ENCODE data around the gene IFT88. TPM values are rescaled to one million over a fixed set of nuclear protein-coding genes. Genes with fewer than 3 reads are reported as not detected.

Gene IFT88
- total and polyA plus RNA-seq, 2 donors (not counting 1 experiment from before 2014, with no cell fraction given) = 9.3 to 17.5 TPM

DNA sequence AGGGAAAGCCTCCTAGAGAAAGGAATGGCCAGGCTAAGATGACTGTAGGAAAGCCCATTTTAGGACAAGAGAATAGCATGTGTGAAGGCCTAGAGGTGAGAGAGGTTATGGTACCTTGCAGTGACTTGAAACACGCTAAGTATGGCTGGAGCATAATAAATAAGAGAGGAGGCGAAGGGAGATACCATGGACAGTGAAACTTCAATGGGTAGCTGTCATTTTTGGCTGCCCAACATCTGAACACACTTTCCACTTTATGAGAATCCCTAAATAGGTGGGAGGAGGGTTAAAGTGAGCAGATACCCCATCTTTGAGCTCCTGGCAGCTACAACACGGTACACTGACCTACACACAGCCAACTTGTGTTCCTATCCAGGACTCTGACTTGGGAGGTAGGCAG, 8.0 kb upstream of the IFT88 start:
- Histone ChIP-seq H3K4me3 (replicated peaks in 1 of 4; ENCODE audit: control extremely low read depth in 1 of 4, insufficient read depth in 1 of 4, low read depth in 3 of 4, low read length in 4 of 4) (no peak overlapping the region), H4K20me1 (ENCODE audit: control insufficient read depth, extremely low read depth, insufficient read depth, low read length) (no peaks in the 10 kb centered on the region), H3K9me3 (ENCODE audit: control insufficient read depth, insufficient read depth, low read depth, low read length) (no peaks in the 10 kb centered on the region), H3K27me3 (ENCODE audit: control insufficient read depth, insufficient read depth, low read length) (no peaks in the 10 kb centered on the region), H3K79me2 (ENCODE audit: control insufficient read depth, insufficient read depth, low read length) (no peaks in the 10 kb centered on the region), H2AFZ (ENCODE audit: low read length) (no peak overlapping the region), H3K27ac (ENCODE audit: insufficient read depth, low read length) (no peak overlapping the region), H3K9ac (ENCODE audit: insufficient read depth, low read length) (no peak overlapping the region), H3K36me3 (ENCODE audit: control insufficient read depth, insufficient read depth, low read length) (no peaks in the 10 kb centered on the region), H3K4me2 (ENCODE audit: extremely low read depth, insufficient read depth, low read length) (no peak overlapping the region), H3K4me1 (ENCODE audit: control insufficient read depth, extremely low read depth, insufficient read depth, low read length) (no peaks in the 10 kb centered on the region)
- TF ChIP-seq EZH2 (IDR thresholded peaks at IDR 0.05; ENCODE audit: low read length, missing control alignments) = no peak
- TF ChIP-seq, protein P1, sequence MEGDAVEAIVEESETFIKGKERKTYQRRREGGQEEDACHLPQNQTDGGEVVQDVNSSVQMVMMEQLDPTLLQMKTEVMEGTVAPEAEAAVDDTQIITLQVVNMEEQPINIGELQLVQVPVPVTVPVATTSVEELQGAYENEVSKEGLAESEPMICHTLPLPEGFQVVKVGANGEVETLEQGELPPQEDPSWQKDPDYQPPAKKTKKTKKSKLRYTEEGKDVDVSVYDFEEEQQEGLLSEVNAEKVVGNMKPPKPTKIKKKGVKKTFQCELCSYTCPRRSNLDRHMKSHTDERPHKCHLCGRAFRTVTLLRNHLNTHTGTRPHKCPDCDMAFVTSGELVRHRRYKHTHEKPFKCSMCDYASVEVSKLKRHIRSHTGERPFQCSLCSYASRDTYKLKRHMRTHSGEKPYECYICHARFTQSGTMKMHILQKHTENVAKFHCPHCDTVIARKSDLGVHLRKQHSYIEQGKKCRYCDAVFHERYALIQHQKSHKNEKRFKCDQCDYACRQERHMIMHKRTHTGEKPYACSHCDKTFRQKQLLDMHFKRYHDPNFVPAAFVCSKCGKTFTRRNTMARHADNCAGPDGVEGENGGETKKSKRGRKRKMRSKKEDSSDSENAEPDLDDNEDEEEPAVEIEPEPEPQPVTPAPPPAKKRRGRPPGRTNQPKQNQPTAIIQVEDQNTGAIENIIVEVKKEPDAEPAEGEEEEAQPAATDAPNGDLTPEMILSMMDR (conservative IDR thresholded peaks at IDR 0.05 in 1 of 2, IDR thresholded peaks at IDR 0.05 in 1 of 2; ENCODE audit: low read depth in 1 of 2, low read length in 2 of 2) = no peak
- DNase-seq (ENCODE audit: low read depth in 2 of 2) = no peak

GRCh38 chr13:20559659-20560356, 7.1 kb upstream of the IFT88 start:
- Histone ChIP-seq H3K36me3 (ENCODE audit: control insufficient read depth, insufficient read depth, low read length) (no peaks in the 10 kb centered on the region), H2AFZ (ENCODE audit: low read length) (no peak overlapping the region), H3K9ac (ENCODE audit: insufficient read depth, low read length) (no peak overlapping the region), H3K79me2 (ENCODE audit: control insufficient read depth, insufficient read depth, low read length) (no peaks in the 10 kb centered on the region), H4K20me1 (ENCODE audit: control insufficient read depth, extremely low read depth, insufficient read depth, low read length) (no peaks in the 10 kb centered on the region), H3K27me3 (ENCODE audit: control insufficient read depth, insufficient read depth, low read length) (no peaks in the 10 kb centered on the region), H3K4me3 (replicated peaks in 1 of 4; ENCODE audit: control extremely low read depth in 1 of 4, insufficient read depth in 1 of 4, low read depth in 3 of 4, low read length in 4 of 4) (no peak overlapping the region), H3K9me3 (ENCODE audit: control insufficient read depth, insufficient read depth, low read depth, low read length) (no peaks in the 10 kb centered on the region), H3K4me1 (ENCODE audit: control insufficient read depth, extremely low read depth, insufficient read depth, low read length) (no peaks in the 10 kb centered on the region), H3K27ac (ENCODE audit: insufficient read depth, low read length) (no peak overlapping the region), H3K4me2 (ENCODE audit: extremely low read depth, insufficient read depth, low read length) (no peak overlapping the region)
- DNase-seq (ENCODE audit: low read depth in 2 of 2) = no peak
- TF ChIP-seq EZH2 (IDR thresholded peaks at IDR 0.05; ENCODE audit: low read length, missing control alignments) = no peak
- TF ChIP-seq, protein P1 (conservative IDR thresholded peaks at IDR 0.05 in 1 of 2, IDR thresholded peaks at IDR 0.05 in 1 of 2; ENCODE audit: low read depth in 1 of 2, low read length in 2 of 2) = no peak

GRCh38 chr13:20561741-20562140, 5.2 kb upstream of the IFT88 start:
- H3K9me3 ChIP-seq (ENCODE audit: control insufficient read depth, insufficient read depth, low read depth, low read length) = no peaks in the 10 kb centered on the region
- no peak overlapping the region for H3K27ac ChIP-seq (ENCODE audit: insufficient read depth, low read length)
- H2AFZ ChIP-seq (ENCODE audit: low read length) = no peak overlapping the region
- TF ChIP-seq, protein P1 (conservative IDR thresholded peaks at IDR 0.05 in 1 of 2, IDR thresholded peaks at IDR 0.05 in 1 of 2; ENCODE audit: low read depth in 1 of 2, low read length in 2 of 2) = no peak
- no peak for TF ChIP-seq EZH2 (IDR thresholded peaks at IDR 0.05; ENCODE audit: low read length, missing control alignments)
- no peak overlapping the region for H3K4me2 ChIP-seq (ENCODE audit: extremely low read depth, insufficient read depth, low read length)
- no peaks in the 10 kb centered on the region for H3K36me3 ChIP-seq (ENCODE audit: control insufficient read depth, insufficient read depth, low read length)
- H3K4me1 ChIP-seq (ENCODE audit: control insufficient read depth, extremely low read depth, insufficient read depth, low read length) = no peaks in the 10 kb centered on the region
- H3K9ac ChIP-seq (ENCODE audit: insufficient read depth, low read length) = no peak overlapping the region
- H4K20me1 ChIP-seq (ENCODE audit: control insufficient read depth, extremely low read depth, insufficient read depth, low read length) = no peaks in the 10 kb centered on the region
- H3K4me3 ChIP-seq (replicated peaks in 1 of 4; ENCODE audit: control extremely low read depth in 1 of 4, insufficient read depth in 1 of 4, low read depth in 3 of 4, low read length in 4 of 4) = no peak overlapping the region
- H3K79me2 ChIP-seq (ENCODE audit: control insufficient read depth, insufficient read depth, low read length) = no peaks in the 10 kb centered on the region
- no peak for DNase-seq (ENCODE audit: low read depth in 2 of 2)
- no peaks in the 10 kb centered on the region for H3K27me3 ChIP-seq (ENCODE audit: control insufficient read depth, insufficient read depth, low read length)

Measured in fibroblast of lung (primary cell).